Measurements from ENCODE around the gene GSK3A. TPM values are rescaled to one million over a fixed set of nuclear protein-coding genes. Genes with fewer than 3 reads are reported as not detected.

Gene GSK3A
- total and polyA plus RNA-seq, 9 of the 15 experiments (the other 6 are each of a cell fraction or from before 2014, with no cell fraction given) = 0.62 to 90.7 (median 33.3) TPM

DNA sequence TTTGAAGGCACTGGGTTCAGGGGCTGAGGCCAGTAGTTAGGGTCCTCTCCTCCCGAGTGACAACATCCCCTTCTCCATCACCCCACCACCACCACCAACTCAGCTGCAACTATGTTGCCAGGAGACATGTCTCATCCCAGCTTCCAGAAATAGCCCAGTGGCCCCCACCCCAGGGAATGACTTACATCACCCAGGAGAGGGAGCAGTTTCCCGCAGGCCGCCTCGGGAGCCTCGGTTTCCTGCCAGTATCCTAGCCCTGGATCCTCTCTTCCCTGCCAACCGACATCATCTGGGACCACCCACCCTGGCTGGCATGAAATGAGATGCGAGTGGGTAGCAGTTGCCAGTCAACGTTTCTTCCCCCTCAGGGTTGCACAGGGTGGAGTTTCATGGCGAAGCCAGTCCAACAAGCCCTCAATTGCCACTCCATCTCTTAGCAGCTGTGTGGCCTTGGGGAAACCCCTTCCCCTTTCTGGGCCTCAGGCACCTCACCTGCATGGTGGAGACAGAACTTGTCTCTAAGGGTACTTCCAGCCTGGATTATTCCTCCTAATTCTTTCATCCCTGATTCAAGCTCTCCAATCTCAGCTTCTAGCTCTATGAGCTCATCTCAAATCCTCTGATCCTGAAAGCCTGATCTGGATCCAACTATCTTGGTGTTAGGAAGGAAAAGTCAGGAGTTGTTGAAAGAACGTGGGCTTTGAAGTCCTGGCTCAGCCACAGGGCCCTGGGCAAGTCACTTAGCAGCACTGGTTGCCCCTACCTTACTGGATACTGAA is 3.9 kb upstream of the GSK3A start (continued):
- TF ChIP-seq KDM4B (IDR thresholded peaks at IDR 0.05; ENCODE audit: borderline replicate concordance in 2 of 2, low read depth in 1 of 2) (no peak), HDAC1 (IDR thresholded peaks at IDR 0.05) (no peak), SAFB (IDR thresholded peaks at IDR 0.05; ENCODE audit: borderline replicate concordance, low read depth, low read length) (no peak), SETDB1 (IDR thresholded peaks at IDR 0.05; ENCODE audit: low read length) (no peak), SMAD1 (IDR thresholded peaks at IDR 0.05; ENCODE audit: low read depth, low read length, partially characterized antibody) (no peak), EP400 (IDR thresholded peaks at IDR 0.05) (no peak), ZFP36 (IDR thresholded peaks at IDR 0.05; ENCODE audit: low read depth, low read length, partially characterized antibody) (peak; percentile 55), TAF1 (IDR thresholded peaks at IDR 0.05; ENCODE audit: control insufficient read depth, extremely low read depth, insufficient read depth, low read length, severe bottlenecking) (no peak), ZNF561 (CRISPR knock-in tag; conservative IDR thresholded peaks at IDR 0.05) (no peak), L3MBTL2 (IDR thresholded peaks at IDR 0.05) (no peak), RBM22 (IDR thresholded peaks at IDR 0.05; ENCODE audit: low read depth, low read length, poor library complexity, severe bottlenecking) (no peak), MTA2 (IDR thresholded peaks at IDR 0.05; ENCODE audit: low read depth) (no peak), FOXK1 (CRISPR knock-in tag; IDR thresholded peaks at IDR 0.05; ENCODE audit: borderline replicate concordance) (no peak), FOXA3 (CRISPR knock-in tag; conservative IDR thresholded peaks at IDR 0.05 in 1 of 2, IDR thresholded peaks at IDR 0.05 in 1 of 2) (no peak), MAFF (IDR thresholded peaks at IDR 0.05; ENCODE audit: low read length) (no peak), ZNF699 (CRISPR knock-in tag; IDR thresholded peaks at IDR 0.05; ENCODE audit: insufficient replicate concordance) (no peak)
- TF ChIP-seq, protein P1, sequence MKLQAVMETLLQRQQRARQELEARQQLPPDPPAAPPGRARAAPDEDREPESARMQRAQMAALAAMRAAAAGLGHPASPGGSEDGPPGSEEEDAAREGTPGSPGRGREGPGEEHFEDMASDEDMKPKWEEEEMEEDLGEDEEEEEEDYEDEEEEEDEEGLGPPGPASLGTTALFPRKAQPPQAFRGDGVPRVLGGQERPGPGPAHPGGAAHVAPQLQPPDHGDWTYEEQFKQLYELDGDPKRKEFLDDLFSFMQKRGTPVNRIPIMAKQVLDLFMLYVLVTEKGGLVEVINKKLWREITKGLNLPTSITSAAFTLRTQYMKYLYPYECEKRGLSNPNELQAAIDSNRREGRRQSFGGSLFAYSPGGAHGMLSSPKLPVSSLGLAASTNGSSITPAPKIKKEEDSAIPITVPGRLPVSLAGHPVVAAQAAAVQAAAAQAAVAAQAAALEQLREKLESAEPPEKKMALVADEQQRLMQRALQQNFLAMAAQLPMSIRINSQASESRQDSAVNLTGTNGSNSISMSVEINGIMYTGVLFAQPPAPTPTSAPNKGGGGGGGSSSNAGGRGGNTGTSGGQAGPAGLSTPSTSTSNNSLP (IDR thresholded peaks at IDR 0.05; ENCODE audit: borderline replicate concordance, low read depth, low read length) = no peak
- TF ChIP-seq, protein P2, sequence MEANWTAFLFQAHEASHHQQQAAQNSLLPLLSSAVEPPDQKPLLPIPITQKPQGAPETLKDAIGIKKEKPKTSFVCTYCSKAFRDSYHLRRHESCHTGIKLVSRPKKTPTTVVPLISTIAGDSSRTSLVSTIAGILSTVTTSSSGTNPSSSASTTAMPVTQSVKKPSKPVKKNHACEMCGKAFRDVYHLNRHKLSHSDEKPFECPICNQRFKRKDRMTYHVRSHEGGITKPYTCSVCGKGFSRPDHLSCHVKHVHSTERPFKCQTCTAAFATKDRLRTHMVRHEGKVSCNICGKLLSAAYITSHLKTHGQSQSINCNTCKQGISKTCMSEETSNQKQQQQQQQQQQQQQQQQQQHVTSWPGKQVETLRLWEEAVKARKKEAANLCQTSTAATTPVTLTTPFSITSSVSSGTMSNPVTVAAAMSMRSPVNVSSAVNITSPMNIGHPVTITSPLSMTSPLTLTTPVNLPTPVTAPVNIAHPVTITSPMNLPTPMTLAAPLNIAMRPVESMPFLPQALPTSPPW (CRISPR knock-in tag; IDR thresholded peaks at IDR 0.05) = peak; percentile 92
- TF ChIP-seq, protein P3, sequence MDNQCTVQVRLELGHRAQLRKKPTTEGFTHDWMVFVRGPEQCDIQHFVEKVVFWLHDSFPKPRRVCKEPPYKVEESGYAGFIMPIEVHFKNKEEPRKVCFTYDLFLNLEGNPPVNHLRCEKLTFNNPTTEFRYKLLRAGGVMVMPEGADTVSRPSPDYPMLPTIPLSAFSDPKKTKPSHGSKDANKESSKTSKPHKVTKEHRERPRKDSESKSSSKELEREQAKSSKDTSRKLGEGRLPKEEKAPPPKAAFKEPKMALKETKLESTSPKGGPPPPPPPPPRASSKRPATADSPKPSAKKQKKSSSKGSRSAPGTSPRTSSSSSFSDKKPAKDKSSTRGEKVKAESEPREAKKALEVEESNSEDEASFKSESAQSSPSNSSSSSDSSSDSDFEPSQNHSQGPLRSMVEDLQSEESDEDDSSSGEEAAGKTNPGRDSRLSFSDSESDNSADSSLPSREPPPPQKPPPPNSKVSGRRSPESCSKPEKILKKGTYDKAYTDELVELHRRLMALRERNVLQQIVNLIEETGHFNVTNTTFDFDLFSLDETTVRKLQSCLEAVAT (IDR thresholded peaks at IDR 0.05) = no peak
